Measurements from ENCODE around the gene CFL2.
"Not testable (repeated sequence)": the region's sequence is repeated elsewhere in the genome, so short reads cannot be mapped to it uniquely, and the experiment has no call there.

CFL2 gene

DNA sequence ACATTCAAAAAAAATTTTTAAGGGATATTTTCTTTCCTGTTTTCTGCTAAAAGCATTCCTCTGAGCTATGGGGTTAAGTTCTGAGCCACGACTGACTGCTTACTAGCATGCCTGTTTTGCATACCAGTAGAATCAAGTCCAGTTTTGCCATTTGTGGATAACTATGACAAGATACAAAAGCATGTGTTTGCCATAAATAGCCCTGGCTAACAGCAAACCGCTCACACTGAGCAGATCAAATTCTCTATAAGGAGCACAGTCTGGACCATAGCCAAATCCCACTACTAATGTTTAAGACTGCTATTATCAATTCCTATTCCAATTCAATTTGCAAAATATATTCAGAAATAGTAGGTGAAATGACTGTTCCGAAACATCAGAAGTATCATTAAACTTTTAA, 3.2 kb downstream of the CFL2 start:
- DNase-seq = peak; percentile 97

DNA sequence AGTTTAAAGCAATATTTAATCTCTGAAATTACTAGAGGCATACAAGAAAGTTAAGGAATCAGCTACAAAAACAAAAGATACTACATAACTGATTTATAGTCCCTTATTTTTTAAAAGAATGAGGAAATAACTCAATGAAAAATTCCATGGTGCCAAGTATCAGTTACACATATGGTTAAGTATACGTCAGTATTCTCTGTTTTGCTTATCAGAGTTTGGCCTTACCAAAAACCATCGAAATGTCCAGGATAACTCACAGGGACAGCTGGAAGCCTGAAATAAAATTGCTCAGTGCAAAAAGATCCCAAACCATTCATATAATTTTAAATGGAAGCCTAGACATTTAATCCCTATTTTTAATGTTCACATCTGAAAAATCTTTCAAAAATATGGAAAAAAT, 3.6 kb downstream of the CFL2 start:
- DNase-seq = peak; percentile 65

DNA sequence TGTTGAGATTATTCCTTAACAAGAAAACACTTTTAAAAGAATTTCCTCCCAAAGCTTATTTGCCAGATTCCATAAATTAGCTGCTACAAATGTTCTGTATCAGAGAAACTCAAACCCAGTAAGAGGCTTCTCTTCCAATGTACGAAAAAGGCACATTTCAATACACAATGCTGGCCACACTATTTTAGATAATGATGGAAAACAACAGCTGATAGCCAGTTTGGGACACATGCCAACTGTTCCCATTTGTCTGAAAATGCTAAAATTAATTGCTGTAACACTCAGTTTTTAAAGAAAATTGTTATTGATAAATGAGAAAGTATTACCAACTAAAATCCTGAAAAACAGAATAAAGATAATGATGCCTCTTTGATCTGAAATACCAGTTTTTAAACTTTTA, 4.4 kb downstream of the CFL2 start:
- no peak for DNase-seq

DNA sequence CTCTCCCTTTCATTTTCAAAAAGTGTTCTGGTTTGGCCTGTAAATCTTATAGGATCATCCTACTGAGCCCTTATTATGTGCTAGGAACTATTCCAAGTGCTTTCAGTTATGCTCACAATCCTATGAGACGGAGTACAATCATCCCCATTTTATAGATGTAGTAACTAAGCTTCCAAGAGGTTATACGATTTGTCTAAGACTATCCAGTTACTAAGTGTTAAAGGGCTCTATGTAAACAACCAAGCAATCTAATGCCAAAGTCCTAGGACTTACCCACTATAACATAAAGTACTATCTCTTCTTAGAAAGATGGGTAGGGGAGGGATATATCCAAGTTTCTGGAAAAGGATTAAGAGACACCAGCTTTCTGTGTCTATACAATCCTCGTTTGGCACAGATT, 6.7 kb downstream of the CFL2 start:
- no peak for DNase-seq

DNA sequence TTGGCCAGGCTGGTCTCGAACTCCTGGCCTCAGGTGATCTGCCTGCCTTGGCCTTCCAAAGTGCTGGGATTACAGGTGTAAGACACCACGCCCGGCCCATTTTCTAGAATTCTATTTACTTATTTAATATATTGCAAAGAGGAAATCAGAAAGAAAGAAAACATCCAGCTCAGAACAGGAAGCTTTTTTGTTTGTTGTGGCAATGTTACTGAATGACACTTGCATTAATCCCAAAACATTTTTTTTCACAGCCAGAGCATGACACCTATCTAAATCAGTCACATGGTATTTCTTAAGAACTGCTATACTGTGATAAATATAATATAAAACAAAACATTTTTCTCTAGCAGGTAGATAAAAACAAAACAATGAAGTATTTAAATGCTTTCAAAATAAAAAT, 12.6 kb downstream of the CFL2 start:
- no peak for DNase-seq

DNA sequence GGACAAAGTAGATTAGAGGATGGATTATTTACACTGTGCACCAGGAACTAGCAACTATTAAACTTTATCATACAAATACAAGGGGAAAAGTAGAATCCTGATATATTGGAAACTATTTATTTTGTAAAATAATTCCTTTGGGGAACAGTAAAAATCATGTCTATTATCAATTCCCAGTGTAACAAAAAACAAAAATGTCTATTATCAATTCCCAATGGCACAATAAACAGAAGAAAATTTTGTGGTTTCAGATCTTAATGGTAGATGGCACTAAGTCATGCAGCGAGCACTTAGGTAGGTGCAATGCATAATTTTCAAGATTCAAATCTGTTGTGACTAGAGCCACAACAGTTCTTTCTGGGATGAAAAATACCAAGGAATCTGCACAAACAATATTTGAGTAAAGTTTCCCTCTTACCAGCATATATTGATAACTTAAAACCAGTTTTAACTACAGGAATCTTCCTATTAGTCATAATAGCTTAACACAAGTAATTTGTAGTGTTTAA, 13.7 kb downstream of the CFL2 start:
- DNase-seq = no peak

DNA sequence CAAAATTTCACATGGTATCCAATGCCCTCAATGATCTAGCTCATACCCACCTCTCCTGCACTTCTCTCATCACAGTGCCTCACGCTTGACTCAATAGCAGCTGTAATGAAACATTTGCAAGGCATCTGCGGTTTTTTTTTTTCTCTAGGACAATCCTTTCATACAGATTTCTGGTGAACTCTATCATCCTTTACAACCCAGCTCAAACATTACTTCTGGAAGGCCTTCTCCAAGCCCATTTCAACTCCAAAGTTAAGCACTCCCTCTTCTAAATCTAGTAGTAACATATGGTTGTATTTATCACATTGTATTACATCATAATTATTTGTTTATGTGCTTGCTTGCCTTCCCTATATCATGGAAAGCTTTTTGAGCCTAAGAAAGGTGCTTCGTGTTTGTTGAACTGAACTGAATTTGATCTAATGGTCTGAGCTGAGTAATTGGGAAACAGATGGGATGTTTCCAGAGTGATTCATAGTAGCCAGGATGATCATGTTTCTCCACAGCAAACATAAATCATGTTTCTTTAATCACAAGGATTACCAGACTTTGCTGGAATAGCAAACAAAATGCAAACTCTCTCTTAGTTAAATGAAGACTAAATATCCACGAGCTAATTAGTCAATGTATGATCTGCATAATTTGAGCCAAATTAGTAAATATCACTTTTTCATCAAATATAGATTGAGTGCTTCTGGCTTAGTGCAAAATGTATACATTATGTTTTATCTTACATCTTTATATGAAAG, 14.3 kb downstream of the CFL2 start:
- DNase-seq = peak; percentile 94

DNA sequence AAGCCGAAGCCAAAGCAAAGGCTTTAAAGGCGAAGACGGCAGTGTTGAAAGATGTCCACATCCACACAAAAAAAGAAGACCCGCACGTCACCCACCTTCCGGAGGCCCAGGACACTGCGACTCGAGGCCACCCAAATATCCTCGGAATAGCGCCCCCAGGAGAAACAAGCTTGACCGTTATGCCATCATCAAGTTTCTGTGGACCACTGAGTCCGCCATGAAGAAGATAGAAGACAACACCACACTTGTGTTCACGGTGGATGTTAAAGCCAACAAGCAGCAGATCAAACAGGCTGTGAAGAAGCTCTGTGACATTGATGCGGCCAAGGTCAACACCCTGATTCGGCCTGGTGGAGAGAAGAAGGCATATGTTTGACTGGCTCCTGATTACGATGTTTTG, 20.2 kb downstream of the CFL2 start:
- not testable (repeated sequence) for DNase-seq

DNA sequence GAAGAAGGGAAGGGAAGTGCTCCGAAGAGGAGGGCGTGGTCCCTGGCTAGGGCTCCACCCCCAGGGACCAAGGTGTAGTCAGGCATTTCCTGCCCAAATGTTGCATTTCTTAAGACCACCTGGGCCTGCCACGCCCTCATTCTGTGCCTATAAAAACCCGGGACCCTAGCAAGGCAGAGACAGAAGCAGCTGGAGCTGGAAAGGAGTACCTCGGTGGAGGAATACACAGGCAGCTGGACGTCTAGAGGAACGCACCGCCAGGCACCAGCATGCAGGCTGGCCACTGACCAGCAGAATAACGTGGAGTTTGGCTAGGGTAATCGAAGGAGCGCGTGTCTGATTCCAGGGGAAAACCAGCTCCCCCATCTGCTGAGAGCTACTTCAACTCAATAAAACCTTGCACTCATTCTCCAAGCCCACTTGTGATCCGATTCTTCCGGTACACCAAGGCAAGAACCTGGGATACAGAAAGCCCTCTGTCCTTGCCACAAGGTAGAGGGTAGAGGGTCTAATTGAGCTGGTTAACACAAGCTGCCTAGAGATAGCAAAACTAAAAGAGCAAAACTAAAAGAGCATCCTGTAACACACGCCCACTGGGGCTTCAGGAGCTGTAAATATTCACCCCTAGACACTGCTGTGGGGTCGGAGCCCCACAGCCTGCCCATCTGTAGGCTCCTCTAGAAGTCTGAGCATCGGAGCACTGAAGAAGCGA, 21.0 kb downstream of the CFL2 start:
- no peak for DNase-seq

DNA sequence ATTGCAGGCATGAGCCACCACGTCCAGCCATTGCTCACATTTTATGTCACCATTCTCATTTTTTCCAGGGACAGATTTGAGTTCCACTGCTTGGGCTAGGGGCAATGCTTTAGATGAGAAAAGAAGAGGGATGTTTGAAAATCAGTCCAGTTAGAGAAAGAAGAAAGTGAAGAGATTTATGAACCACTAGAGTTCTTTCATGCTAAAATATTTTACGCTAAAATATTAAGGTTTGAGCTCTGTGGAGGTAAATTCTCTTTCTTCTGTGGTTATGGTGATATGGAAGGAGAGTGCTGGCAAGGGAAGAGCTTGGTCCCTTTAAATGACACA, 21.5 kb downstream of the CFL2 start:
- no peak for DNase-seq

DNA sequence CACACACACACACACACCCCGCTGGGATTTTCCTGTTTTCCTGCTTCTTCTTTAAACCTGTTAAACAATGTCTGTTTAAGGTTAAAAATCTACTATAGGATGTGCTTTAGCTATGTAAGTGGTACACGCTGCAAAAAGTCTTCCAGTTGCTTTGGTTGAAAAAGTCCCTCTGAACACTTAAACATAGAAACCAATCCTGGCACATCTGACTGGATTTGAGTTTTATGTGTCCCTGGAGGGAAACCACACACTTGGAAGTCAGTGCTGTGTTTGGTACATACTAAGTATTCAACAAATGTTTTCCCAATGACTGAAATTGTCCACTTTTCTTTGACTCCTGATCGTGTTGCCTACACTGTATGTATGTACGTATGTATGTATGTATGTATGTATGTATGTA, 22.0 kb downstream of the CFL2 start:
- DNase-seq = peak; percentile 50

DNA sequence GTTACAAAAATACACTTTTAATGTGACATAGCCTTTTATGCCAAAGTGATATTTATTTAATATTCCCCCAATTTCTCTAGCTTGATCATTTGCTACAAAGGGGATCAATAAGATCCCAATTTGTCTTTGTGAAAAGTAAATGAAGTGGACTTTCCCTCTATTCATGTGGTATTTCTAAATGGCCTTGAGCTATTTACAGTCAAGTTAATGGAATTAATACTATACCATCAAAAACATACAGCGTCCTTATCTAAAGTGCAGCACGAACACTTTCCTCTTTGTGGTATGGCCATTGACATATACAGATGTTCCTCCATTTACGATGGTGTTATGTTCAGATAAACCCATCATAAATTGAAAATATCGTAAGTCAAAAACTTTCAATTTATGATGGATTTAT, 23.2 kb downstream of the CFL2 start:
- no peak for DNase-seq

DNA sequence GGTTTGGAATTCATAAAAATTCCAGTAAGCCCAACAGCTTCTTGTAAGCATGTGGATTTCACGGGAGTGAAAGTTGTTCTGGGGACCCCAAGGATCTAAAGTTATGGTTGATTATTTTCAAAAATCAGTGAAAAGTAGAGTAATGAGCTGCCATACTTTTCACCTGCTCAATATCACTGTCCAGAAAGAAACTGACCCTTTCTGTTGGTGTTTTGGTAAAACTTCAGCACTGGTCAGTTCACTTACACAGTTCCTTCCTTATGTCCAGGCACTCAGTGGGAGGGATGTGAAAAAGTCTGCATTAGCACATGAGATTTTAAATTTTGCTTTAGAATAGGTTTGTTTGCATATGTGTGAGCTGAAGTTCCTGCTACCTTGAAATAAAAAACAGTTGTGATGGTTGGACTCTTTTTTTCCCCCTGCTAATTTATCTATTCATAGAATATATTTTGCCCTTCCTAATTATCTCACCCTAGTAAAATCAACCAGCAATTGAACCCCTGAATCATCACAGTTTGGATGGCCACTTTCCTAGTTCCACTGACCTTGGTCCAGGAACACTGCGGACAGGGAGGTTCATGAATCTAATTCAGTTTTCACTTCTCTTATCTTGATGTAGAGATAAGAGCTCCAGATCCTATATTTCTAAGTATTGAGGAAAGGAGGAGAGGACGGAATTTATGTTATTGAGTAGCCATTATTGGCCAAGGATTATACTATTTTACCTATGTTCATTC, 25.8 kb downstream of the CFL2 start:
- no peak for DNase-seq

DNA sequence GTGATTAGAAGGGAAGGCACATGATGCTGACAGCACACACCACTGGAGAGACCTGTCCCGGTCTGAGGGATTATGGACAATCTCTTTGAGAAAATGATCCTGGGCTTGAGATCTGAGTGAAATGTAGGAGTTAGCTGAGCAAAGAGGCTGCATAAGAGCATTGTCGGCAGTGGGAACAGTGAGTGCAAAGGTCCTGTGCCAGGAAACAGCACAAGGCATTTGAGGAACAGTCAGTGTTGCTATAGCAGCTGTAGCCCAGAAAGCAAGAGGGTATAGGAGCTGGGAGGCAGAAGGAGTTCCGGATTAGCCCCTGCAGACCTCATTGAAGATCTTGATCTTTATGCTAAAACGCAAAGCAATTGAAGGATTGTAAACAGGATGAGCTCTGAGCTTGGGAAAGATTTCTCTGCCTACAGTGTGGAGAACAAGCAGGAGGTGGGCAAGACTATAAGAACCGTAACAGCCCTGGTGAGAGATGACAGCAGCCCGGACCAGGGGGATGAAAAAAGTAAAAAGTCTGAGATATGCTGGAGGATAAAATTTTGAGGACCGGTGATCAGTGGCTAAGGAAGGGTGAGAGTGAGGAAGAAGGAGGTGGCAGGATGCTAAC, 28.5 kb downstream of the CFL2 start:
- DNase-seq = no peak

DNA sequence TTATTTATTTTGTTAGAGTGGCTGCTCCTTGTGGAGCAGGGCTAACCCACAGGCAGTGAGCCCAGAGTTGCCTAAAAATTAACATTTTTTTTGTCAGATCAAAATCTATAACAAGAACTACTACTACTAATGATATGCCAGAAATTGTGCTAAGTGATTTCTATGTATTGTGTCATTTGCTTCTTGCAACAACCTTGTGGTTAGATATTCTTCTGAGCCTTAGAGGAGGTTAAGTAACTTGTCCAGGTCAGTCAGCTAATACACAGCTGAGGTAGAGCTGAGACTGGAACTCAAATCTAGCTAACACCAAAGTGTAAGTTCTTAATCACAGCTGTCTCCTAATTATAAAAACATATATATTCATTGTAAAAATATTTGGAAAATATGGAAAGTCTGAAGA, 29.8 kb downstream of the CFL2 start:
- DNase-seq = peak; percentile 61

DNA sequence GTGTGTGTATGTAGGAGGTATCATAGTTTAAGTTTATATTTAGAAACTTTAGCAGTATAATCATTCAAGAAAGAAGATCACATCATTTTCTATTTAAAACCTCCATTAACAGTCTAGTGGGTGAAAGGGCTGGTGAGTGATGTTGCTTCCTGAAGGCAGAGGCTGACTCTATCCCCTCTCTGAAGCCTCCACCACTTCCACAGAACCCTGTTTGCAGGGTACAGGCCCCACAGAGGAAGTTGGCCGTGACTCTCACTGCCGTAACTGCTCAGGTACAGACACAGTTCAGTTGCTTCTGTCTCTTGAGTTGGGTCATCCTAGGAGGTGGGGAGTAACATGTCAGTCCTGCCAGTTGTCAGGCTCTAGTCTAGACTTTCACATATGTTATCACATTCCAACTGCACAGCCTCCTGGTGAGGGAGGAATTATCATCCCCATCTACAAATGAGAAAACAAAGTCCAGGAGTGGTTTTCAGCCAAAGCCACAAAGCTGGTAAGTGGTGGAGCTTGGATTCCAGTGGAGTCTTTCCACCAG, 31.5 kb downstream of the CFL2 start:
- DNase-seq = peak; percentile 73

DNA sequence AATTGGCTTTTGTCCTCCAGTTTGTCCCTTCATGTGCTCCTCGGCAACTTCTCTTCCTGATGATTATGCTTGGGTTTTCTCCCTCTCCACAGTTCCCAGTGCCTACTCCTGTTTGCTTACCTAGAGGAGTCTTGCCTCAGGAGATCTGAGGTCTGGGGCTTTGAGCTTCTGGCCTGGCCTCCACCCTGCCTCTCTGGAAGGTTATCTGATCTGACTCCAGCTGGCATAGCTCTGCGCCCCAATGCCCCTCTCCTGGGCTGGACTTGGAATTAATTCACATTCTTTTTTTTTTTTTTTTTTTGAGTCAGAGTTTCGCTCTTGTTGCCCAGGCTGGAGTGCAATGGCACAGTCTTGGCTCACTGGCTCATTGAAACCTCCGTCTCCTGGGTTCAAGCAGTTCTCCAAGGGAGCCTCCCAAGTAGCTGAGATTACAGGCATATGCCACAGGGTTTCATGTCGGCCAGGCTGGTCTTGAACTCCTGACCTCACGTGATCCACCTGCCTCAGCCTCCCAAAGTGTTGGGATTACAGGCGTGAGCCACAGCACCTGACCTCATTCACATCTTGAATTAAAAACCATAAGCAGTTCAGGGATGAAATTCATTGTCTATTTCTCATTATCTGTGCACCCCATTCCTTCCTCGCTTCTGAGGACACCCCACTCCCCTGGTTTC, 33.5 kb downstream of the CFL2 start:
- no peak for DNase-seq

DNA sequence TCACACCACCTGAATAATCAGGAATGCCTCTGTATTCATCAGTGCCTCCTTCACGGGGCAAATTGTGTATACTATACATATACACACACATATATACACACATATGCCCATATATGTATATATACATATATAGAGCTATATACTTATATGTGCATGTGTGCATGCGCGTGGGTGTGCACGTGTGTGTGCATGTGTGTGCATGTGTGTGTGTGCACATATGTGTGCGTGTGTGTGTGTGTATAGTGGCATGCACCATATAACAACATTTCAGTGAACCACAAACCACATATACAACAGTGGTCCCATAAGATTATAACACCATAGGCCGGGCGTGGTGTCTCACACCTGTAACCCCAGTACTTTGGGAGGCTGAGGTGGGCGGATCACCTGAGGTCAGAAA, 35.7 kb downstream of the CFL2 start:
- DNase-seq = no peak

DNA sequence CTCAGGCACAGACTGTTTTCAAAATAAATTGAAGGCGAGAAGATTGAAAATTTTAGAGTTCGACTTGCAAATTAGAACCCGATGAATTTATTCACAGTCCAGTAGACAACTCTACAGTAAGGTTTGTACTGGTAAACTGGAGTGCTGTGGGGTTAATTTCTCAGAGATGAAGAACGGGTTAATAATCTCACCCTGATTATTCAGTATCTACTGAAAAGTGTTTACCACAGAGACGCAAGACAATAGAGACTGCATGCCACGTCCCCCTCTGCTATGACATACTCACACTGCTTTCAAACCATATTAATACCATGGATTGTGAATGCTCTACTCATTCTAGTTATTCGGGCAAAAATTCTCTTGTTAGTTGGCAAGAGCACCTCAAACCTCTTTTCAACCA, 36.1 kb downstream of the CFL2 start:
- peak; percentile 17 for DNase-seq

DNA sequence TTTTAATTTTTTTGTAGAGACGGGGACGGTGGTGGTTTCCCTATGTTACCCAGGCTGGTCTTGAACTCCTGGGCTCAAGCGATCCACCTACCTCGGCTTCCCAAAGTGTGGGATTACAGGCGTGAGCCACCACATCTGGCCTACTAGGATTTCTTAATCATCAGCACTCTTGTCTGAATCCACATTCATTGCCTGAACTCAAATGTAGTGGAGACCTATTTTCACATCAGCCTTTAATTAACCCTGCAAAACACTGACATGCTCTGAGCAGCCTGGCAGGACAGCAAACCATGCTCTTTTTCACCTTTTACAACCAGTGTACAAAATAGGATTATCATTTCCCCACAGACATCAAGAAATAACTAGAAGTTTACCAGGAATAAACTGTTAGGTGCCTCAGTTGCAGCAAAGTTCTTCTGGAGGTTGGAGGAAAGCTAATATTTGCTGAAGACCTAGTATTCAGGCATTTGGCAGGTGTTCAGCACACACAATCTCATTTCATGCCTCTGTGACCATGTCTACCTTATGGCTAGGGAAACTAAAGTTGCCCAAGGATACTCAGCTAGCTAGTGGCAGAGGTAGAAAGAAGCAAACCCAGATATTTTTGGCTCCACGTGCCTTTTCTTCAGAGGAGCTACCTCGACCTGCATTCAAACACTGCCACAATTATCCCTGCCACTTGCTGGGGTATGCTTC, 37.7 kb downstream of the CFL2 start:
- no peak for DNase-seq

DNA sequence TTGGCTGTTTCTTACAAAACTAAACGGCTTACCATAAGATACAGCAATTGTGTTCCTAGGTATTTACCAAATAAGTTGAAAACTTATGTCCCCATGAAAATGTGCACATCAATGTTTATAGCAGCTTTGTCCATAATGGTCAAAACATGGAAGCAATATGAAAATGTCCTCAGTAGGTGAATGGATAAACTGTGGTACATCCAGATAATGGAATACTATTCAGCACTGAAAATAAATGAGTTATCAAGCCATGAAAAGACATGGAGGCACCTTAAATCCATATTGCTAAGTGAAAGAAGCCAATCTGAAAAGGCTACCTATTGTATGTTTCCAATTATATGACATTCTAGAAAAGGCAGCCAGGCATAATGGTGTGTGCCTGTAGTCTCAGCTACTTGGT, 40.7 kb downstream of the CFL2 start:
- DNase-seq = no peak

DNA sequence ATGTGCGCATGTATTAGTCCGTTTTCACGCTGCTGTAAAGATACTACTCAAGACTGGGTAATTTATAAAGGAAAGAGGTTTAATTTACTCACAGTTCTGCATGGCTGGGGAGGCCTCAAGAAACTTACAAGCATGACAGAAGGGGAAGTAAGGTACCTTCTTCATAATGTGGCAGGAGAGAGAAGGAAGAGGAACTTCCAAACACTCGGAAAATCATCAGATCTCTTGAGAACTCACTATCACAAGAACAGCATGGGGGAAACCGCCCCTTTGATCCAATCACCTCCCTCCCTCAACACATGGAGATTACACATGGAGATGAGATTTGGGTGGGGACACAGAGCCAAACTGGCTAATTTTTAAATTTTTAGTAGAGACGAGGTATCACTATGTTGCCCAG, 42.7 kb downstream of the CFL2 start:
- DNase-seq = no peak

All from fibroblast of upper back skin (primary cell).